Measurements from ENCODE around the gene CADPS2. TPM values are rescaled to one million over a fixed set of nuclear protein-coding genes. Genes with fewer than 3 reads are reported as not detected.

CADPS2 gene
- total and polyA plus RNA-seq, 2 of the 4 experiments (the other 2 are of a cell fraction), result 0.10 to 0.54 TPM

DNA sequence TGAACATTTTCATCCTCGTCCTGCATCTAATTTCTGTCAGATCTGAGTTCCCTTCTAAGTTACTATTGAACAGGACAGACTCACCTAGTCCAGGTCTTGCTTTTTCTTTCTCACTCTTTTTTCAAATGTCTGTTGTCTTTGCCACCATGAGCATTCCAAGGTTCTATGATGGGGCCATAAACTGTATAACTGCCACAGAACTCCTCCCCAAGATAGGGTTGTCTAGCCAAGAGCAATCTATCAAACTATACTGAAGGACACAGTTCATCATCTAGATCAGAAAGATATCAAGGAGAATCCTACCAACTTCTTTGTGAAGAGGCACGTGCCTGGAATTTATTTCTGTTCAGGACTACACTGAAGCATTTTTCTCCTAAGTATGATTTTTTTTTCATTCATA, 531.6 kb downstream of the CADPS2 start:
- no peaks in the 10 kb centered on the region for H3K9me1 ChIP-seq (ENCODE audit: insufficient read depth, low read length)
- no peak overlapping the region for H3K4me2 ChIP-seq (ENCODE audit: low read depth, low read length)
- no peak overlapping the region for H4K5ac ChIP-seq (ENCODE audit: low read depth, low read length)
- TF ChIP-seq RCOR1 (IDR thresholded peaks at IDR 0.05; ENCODE audit: insufficient replicate concordance, low read length) (no peak), RFX5 (IDR thresholded peaks at IDR 0.05; ENCODE audit: low read depth, low read length) (no peak), BHLHE40 (IDR thresholded peaks at IDR 0.05; ENCODE audit: low read depth, low read length) (no peak), POLR2A (IDR thresholded peaks at IDR 0.05; ENCODE audit: low read depth, low read length) (no peak), SMC3 (IDR thresholded peaks at IDR 0.05; ENCODE audit: low read depth, low read length) (no peak), MAZ (IDR thresholded peaks at IDR 0.05; ENCODE audit: borderline replicate concordance, low read depth, low read length) (no peak), CEBPB (IDR thresholded peaks at IDR 0.05; ENCODE audit: low read depth, low read length) (no peak), CHD1 (IDR thresholded peaks at IDR 0.05; ENCODE audit: low read depth, low read length) (no peak), MAFK (IDR thresholded peaks at IDR 0.05; ENCODE audit: low read depth, low read length) (no peak)
- TF ChIP-seq, protein P1, sequence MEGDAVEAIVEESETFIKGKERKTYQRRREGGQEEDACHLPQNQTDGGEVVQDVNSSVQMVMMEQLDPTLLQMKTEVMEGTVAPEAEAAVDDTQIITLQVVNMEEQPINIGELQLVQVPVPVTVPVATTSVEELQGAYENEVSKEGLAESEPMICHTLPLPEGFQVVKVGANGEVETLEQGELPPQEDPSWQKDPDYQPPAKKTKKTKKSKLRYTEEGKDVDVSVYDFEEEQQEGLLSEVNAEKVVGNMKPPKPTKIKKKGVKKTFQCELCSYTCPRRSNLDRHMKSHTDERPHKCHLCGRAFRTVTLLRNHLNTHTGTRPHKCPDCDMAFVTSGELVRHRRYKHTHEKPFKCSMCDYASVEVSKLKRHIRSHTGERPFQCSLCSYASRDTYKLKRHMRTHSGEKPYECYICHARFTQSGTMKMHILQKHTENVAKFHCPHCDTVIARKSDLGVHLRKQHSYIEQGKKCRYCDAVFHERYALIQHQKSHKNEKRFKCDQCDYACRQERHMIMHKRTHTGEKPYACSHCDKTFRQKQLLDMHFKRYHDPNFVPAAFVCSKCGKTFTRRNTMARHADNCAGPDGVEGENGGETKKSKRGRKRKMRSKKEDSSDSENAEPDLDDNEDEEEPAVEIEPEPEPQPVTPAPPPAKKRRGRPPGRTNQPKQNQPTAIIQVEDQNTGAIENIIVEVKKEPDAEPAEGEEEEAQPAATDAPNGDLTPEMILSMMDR (conservative IDR thresholded peaks at IDR 0.05; ENCODE audit: low read depth, low read length), result no peak
- TF ChIP-seq, protein P2, sequence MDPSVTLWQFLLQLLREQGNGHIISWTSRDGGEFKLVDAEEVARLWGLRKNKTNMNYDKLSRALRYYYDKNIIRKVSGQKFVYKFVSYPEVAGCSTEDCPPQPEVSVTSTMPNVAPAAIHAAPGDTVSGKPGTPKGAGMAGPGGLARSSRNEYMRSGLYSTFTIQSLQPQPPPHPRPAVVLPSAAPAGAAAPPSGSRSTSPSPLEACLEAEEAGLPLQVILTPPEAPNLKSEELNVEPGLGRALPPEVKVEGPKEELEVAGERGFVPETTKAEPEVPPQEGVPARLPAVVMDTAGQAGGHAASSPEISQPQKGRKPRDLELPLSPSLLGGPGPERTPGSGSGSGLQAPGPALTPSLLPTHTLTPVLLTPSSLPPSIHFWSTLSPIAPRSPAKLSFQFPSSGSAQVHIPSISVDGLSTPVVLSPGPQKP (IDR thresholded peaks at IDR 0.05; ENCODE audit: borderline replicate concordance, low read depth, low read length), result no peak
- no peaks in the 10 kb centered on the region for H3K36me3 ChIP-seq (ENCODE audit: control insufficient read depth, insufficient read depth, low read length)
- H2BK15ac ChIP-seq (ENCODE audit: low read depth, low read length), result no peak overlapping the region
- ATAC-seq (ENCODE audit: low read depth) (no peak), DNase-seq (no peak)
- H3K4me3 ChIP-seq (ENCODE audit: insufficient read depth, low read depth, low read length), result no peak overlapping the region
- H2AFZ ChIP-seq (replicated peaks; ENCODE audit: low read length, poor library complexity), result no peak overlapping the region
- H3K9ac ChIP-seq (ENCODE audit: low read depth, low read length), result no peak overlapping the region
- no peaks in the 10 kb centered on the region for H4K20me1 ChIP-seq (ENCODE audit: insufficient read depth, low read length)
- dilution Hi-C loops (cut with HindIII; ENCODE audit: low sequenced_read_pairs, unreplicated experiment), result no loop called here
- in situ Hi-C loops (cut with MboI; ENCODE audit: low sequenced_read_pairs), result no loop called here
- H3K4me1 ChIP-seq (ENCODE audit: control insufficient read depth, insufficient read depth, low read length), result no peaks in the 10 kb centered on the region
- no peak overlapping the region for H2AK9ac ChIP-seq (replicated peaks; ENCODE audit: low read depth, low read length, poor library complexity)
- H3K14ac ChIP-seq (replicated peaks; ENCODE audit: low read depth, low read length), result no peak overlapping the region
- H3K23ac ChIP-seq (ENCODE audit: low read depth, low read length), result no peak overlapping the region
- H3K4ac ChIP-seq (ENCODE audit: low read depth, low read length), result no peak overlapping the region
- intact Hi-C loops (cut with micrococcal nuclease), result no loop called here
- H3K27me3 ChIP-seq (ENCODE audit: control insufficient read depth, insufficient read depth, low read length), result no peaks in the 10 kb centered on the region
- H4K8ac ChIP-seq (ENCODE audit: low read depth in 2 of 2, low read length in 2 of 2), result no peak overlapping the region
- H3K56ac ChIP-seq (ENCODE audit: extremely low read depth, insufficient read depth, low read length), result no peak overlapping the region
- 17% methylated on average over 1 of the region's 2 CpGs; no CpG with 5 or more reads in 1 of the 2 experiments for WGBS, 2 experiments (ENCODE audit: extremely low coverage in 2 of 2, insufficient read length in 1 of 2)
- H2BK120ac ChIP-seq (ENCODE audit: low read depth, low read length), result no peak overlapping the region
- H3K9me3 ChIP-seq (ENCODE audit: control insufficient read depth, insufficient read depth, low read length), result no peaks in the 10 kb centered on the region
- H2AK5ac ChIP-seq (ENCODE audit: low read depth, low read length), result no peak overlapping the region
- H3K27ac ChIP-seq (ENCODE audit: insufficient read depth, low read length), result no peak overlapping the region
- H2BK5ac ChIP-seq (ENCODE audit: low read depth, low read length, poor library complexity, severe bottlenecking), result no peak overlapping the region
- BruUV-seq (replicated peaks), result no TSS peak
- ChIA-PET CTCF (no interaction called here), POLR2A (ENCODE audit: unreplicated experiment) (no interaction called here)
- H3K18ac ChIP-seq (ENCODE audit: low read depth, low read length), result no peak overlapping the region
- no peaks in the 10 kb centered on the region for H3K79me1 ChIP-seq (ENCODE audit: low read depth in 1 of 2, low read length in 2 of 2)
- no peak overlapping the region for H4K91ac ChIP-seq (ENCODE audit: insufficient read depth, low read depth, low read length)
- H2BK20ac ChIP-seq (ENCODE audit: low read depth, low read length), result no peak overlapping the region
